HG02885 (cell line): Measurements from ENCODE around the gene CDK14.

Experiments
- ATAC-seq: cut with Tn5 transposase; IDR thresholded peaks from one replicate; pipeline ENCODE4 v1.9.1; 2021; ENCODE audit warnings: mild to moderate bottlenecking; ENCODE audit not compliant: unreplicated experiment, poor library complexity

The CDK14 gene

GRCh38 chr7:90675982-90676381, 79.9 kb downstream of the CDK14 start:
- no peak for ATAC-seq

DNA sequence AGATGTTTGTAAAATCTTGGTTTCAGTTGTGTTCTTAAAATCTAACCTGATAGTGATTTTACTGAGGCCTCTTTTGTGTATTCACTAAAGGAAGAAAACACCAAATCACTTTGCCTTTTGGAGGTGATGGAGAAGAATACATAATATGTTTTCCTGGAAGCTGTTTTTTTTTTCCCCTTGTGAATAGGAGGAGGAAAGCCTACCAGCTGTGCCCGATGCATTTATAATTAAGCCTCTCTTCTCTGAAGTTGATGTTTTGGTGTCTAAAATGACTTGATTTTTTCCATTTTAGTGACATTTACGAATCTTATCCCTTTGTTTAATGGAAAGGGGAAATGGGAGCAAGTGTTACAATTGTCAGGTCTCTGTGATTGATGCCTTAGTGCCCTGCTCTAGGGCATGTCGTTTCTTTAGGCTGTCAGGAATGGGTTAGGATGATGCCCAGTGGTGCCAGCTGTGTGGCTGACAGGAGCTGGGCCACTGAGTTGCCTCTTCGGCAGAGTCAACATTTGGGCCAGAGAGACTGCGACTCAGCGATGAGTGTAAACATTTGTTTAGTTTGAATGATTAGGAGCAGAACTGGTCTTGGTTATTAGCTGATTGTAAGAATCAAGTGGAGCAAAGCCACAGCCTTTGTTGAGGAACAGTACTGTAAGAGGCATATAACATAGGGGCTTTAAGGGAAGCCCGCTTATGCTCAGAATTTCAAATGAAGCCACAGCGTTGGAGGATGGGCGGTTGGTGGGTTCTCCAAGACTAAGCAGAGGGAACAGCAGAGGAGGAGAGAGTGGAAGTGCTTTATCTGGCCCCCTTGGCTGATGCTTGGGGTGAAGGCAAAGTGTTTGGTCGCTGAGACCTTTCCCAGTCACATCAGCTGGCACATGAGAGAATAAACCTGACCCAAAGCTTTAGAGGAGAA, 81.6 kb downstream of the CDK14 start:
- ATAC-seq = no peak

DNA sequence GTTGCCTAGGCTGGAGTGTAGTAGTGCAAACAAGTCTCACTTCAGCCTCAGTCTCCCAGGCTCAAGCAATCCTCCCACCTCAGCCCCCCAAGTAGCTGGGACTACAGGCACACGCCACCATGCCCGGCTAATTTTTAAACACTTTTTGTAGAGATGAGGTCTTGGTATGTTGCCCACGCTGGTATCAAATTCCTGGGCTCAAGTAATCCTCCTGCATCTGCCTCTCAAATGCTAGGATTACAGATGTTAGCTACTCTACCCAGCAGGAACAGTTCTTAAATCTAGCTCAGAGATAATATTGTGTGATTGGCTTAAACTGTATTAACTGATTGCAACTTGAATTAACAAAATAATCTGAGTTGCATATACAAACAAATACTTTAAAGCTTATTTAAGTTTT, 82.9 kb downstream of the CDK14 start:
- no peak for ATAC-seq

DNA sequence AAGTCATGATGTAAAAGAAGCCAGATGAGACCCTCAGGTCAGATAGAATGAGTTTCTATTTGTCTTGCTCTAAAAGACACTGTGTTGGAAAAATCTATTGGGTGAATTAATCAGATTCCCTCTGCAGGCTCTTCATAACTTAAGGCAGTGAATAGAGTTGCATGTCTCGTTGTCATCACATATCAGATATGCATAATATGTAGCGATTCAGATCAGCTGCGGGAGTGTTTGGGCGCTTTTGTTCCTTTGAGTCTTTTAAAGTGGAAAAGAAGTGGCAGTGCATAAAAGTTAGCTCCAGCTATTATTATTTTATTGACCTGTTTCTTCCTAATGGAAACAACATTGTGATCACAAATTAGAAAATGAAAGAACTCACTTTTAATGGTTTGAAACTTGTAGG, 84.4 kb downstream of the CDK14 start:
- no peak for ATAC-seq

DNA sequence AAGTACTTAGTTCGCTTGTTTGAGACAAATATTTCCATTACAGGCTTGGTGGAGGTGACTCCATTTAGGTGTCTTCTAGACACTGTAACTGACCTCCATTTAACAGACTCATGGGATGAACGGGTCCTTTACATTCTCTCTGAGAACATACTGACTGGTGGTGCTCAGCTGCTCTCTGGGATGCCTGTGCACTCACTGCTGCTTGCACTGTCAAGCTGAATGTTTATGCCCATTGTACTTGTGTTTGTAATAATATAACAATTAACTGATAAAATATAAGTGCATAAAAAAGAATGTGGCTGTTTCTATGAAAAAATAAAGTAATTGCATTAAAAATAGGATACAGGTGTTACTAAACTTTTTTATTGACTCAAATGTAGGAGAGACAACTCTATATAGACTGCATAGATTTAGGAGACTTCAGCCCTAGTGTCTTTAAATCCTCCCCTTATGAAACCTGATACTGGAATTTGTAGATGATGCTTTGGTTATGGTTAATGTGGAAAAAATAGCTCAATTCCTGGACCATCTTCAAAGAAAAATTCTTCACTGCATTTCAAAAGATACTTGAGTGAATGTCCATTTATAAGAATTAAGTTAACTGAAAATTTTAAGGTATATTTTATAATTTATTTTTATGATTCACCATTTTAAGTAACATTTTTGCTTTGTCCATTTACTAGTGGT, 85.4 kb downstream of the CDK14 start:
- no peak for ATAC-seq

- ATAC-seq = no peak
Measured at GRCh38 chr7:90686146-90686545, 90.0 kb downstream of the CDK14 start.

DNA sequence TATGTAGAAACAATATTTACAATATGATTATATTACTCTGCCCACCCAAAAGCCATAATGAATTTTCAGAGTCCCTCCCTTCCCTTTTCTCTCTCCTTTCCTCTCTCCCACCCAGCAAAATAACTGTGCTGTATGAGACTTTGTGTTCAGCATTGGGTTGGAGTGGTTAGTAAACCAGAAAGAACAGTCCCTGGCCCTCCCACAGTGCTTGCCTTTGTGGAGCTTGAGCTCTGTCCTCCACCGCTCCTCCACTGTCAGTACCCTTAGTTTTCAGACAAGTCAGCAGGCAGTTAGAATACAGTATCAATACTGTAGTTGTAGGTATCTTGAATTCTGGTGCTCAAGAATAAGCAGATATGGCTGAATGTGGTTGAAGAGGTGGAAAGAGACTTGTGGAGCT, 92.7 kb downstream of the CDK14 start:
- ATAC-seq = no peak

GRCh38 chr7:90689260-90689659, 93.1 kb downstream of the CDK14 start:
- no peak for ATAC-seq

DNA sequence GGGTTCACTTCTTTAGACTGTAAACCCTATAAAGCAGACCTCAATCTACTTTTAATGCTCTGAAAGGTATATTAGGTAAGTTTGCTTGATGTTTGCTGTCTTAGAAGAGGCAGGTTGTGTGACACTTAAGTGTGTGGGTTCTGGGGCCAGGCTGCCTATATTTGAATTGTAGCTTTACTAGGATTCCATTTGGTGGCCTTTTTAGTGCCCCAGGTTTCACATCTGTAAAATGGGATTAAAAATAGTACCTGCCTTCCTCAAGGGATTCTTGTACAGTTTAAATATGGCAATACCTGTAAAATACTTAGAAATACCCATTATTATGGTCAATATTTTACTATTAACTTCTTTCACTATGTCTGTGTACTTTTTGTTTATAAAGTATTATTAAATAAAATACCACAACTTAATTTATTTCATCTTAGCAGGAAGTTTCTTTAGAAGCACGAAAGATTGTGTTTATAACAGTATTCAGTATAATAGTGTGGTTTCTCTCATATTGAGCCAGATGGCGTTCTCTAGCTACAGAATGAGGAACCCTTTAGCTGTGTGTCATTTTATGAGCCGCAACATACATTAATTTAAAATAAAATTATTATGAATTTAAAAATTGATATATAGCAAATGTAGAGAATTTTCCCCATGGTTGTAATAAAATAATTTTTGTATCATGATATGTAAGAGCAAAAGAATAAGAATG, 94.2 kb downstream of the CDK14 start:
- peak; percentile 72 for ATAC-seq

- ATAC-seq = no peak
Measured at GRCh38 chr7:90692396-90692795, 96.3 kb downstream of the CDK14 start.

- no peak for ATAC-seq
Measured at GRCh38 chr7:90692947-90693346, 96.8 kb downstream of the CDK14 start.

DNA sequence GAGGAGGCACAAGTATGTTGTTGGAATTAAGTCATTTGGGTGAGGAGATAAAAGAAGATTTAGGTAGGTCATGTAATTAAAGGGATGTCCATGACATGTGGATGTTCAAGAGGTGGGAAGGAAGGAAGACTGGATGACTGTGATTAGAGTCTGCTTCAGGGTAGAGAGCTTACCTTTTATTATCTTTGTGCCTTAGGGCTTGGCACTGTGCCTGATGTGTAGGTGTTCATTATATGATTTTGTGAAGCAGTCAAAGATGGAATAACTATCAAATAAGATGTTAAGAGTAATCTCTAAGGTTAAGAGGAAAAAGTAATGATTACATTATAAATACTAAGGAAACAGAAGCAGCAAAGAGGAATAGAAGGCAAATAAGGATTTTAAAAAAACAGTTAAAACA, 97.8 kb downstream of the CDK14 start:
- no peak for ATAC-seq

DNA sequence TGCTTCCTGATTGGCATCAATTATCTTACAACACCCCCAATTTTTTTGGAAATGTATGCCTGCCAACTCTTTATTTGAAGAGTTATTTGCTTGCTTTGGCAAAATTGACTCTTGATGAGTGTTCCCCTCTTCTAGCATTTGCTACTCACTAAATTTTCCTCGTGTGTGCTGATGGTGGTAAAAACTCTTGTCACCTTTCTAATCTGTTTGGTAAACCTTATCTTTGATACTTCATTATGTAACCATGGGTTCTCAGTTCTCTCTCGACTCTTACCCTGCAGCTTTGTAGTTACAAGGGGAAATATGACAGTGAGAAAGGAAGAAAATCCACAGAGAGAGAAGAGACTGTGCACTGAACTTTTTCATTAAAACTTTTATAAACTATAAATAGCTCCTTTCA, 102.5 kb downstream of the CDK14 start:
- ATAC-seq = no peak

DNA sequence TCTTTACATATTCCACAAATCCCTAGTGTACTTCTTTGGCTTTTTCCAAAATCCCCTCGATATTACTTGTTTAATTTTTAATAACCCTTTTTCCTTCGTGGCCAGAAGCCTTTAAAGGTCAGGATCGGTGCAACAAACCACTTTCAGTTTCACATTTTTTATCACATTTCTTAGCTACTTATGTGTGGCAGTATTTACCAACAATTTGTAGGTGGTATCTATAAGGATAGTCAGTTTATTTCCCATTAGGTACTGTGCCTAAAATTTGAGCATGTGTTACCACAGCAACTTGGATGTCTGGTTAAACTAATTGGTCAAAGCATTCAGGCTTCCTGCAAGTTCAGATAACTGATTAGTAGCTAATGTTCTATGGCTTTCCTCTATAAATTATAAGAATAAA, 104.9 kb downstream of the CDK14 start:
- peak; percentile 68 for ATAC-seq

DNA sequence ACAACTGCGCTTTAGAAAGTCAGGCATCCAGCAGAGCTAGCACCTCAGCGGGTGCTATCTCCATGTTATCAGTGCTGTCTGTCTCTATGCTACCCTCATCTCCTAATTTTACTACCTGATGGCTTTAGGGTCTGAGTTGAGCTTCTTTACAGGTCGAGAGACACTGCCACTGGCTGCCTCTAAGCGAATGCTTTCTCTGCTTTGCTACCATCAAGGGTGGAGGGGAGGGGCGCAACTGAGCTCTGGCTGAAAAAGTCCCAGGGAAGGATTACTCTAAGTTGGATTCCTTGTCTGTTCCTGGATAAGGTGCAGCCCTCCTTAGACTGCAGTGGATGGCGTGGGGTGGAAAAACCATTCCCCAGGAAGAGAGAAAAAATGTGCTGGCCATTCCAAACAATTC, 105.7 kb downstream of the CDK14 start:
- ATAC-seq = no peak

- no peak for ATAC-seq
Measured at GRCh38 chr7:90705391-90706071, 109.4 kb downstream of the CDK14 start.

DNA sequence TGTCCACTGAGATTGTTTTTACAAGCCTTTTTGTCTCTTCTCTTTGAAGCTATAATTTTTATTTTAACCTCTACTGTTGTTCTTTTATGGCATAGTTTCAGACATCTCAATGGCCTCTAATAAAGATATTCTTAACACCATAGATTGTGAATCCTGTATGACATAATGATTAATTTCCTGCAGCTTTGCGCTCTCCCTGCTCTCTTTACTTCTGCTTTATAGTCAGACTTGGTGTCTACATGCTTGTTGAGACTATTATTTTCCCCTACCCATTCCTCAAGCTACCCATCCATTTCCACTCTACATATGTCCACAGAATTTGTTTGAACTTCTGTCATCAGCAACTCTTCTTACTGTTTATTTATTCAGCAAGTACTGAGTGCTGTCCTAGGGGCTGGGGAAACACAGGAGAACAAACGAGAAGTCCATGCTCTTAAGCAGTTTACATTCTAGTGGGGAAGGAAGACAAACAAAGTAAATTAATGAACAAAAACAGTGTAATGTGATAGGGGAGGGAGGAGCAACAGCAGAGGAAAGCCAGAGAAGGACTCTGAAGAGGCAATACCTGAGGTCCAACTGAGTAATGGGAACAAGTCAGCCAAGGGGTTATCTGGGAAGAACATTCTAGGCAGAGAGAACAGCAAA, 110.1 kb downstream of the CDK14 start:
- ATAC-seq = no peak

- ATAC-seq = peak; percentile 74
Measured at GRCh38 chr7:90708841-90709317, 112.8 kb downstream of the CDK14 start.

DNA sequence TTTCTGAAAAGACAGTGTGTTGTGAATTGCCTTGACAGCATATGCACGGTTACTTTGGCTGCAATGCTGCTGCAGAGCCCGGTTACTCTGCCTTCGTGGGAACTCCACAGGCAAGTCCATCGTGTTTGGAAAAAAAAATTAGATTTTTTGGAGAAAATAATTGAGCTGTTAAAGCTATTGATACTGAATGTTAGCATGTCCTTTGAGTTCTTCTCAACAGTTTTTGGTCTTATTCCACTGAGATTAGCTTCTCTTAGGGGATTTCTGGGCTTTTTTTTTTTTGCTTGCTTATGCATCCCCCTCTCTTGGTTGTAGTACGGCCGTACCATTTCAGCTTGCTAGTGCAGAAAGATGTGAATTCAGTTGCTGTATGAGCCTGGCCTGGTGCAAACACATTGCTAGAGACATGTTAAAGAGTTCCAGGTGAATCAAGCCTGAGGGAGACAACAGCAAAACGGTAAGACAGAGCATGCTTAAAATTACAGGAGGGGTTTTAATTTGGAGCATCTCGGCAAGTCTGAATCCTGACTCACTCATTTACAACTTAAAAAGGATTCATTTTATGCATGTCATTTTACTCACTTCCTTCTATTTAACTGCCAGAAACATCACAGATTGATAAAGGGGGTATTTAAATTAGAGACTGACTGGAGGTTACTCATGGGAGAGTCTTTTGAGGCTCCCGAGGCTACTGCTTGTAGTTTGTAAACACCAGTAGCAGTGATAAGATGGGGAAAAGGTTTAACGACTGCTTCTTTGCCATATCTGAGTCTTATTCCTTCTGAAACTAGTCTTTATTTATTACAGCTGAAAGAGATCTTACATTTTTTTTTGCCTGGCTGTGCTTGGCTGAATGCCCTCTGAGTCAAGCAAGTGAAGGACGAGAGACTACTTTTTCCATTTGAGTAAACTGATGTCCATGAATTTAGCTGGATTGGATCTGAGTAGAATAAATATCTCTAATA, 113.7 kb downstream of the CDK14 start:
- ATAC-seq = peak; percentile 38
